ENCODE measurements around the gene GCNT2.

GCNT2 gene

DNA sequence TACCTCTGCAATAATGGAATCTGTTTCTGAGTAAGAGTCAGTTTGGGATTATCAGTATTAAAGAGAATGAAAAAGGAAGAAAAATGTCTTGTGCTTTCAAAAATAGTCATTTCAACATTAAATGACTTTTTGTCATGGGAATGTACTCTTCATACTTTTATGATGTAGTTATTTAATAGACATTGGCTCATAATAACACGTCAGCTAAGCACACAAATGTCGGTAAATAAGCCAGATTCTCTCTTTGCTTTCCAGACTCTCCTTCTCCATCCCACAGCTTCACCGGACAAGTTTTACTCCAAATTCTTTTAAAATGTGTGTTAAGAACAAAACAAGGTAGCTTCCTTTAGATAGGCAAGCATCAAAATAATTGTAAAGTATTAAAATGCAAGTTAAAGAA is 97.3 kb downstream of the GCNT2 start:
- DNase-seq (ENCODE audit: low read depth in 2 of 2) = no peak
- TF ChIP-seq, protein P1, sequence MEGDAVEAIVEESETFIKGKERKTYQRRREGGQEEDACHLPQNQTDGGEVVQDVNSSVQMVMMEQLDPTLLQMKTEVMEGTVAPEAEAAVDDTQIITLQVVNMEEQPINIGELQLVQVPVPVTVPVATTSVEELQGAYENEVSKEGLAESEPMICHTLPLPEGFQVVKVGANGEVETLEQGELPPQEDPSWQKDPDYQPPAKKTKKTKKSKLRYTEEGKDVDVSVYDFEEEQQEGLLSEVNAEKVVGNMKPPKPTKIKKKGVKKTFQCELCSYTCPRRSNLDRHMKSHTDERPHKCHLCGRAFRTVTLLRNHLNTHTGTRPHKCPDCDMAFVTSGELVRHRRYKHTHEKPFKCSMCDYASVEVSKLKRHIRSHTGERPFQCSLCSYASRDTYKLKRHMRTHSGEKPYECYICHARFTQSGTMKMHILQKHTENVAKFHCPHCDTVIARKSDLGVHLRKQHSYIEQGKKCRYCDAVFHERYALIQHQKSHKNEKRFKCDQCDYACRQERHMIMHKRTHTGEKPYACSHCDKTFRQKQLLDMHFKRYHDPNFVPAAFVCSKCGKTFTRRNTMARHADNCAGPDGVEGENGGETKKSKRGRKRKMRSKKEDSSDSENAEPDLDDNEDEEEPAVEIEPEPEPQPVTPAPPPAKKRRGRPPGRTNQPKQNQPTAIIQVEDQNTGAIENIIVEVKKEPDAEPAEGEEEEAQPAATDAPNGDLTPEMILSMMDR (IDR thresholded peaks at IDR 0.05; ENCODE audit: low read depth, low read length) = no peak
- no peak overlapping the region for H3K4me3 ChIP-seq (replicated peaks in 1 of 2; ENCODE audit: low read depth in 2 of 2, low read length in 2 of 2)

DNA sequence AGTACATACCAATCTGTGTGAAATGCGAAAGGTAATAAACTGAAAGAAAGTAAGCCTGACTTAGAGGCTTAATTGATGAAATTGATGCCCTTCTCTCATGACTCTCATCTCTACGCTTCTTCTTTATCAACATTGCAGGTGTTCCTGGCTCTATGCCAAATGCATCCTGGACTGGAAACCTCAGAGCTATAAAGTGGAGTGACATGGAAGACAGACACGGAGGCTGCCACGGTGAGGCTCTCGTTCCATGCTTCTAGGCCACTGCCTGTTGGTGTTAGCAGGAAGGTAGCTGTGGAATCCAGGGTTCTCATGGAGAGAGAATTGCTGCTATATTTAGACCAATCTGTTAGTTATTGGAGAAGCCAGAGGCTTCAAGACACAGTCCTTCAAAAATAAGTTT is 100.1 kb downstream of the GCNT2 start:
- TF ChIP-seq, protein P1 (IDR thresholded peaks at IDR 0.05; ENCODE audit: low read depth, low read length) = no peak
- DNase-seq (ENCODE audit: low read depth in 2 of 2) = no peak
- no peak overlapping the region for H3K4me3 ChIP-seq (replicated peaks in 1 of 2; ENCODE audit: low read depth in 2 of 2, low read length in 2 of 2)

DNA sequence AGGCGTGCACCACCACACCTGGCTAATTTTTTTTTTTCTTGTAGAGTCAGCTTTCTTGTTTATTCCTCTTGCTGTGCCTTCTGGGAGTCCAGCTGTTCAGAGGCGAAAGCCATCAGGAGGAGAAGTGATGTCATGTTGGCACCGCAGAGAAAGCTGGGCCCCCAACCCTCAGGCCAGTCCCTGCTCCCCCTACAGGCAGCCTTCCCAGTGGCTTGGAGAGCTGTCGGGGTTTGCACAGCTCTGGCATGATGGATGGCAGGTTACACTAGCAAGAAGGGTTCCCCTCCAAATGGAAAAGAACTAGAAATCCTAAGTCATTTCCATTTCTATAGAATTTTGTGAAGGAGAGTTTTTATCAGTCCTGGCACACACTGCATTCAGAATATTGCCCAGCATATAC is 100.7 kb downstream of the GCNT2 start:
- H3K4me3 ChIP-seq (replicated peaks in 1 of 2; ENCODE audit: low read depth in 2 of 2, low read length in 2 of 2) = no peak overlapping the region
- no peak for DNase-seq (ENCODE audit: low read depth in 2 of 2)
- TF ChIP-seq, protein P1 (IDR thresholded peaks at IDR 0.05; ENCODE audit: low read depth, low read length) = no peak

DNA sequence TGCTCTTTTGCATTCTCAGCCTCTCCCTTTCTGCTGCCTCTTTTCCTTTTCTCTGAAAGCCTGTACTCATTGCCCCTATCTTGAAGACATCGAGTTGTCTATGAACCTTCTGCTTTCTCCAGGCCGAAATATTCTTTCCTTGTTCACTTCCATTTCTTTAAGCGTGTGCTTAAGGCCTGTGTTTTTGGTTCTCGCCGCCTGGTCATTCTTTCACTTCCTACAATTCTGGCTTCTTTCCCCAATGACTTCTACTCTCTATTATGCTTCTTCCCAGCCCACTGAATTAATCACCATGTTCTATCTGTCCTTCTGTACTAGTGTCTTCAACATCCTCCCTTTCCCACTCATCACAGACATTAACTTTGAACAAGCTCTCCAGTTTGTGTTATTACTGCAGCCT is 103.7 kb downstream of the GCNT2 start:
- TF ChIP-seq, protein P1 (IDR thresholded peaks at IDR 0.05; ENCODE audit: low read depth, low read length) = no peak
- no peak overlapping the region for H3K4me3 ChIP-seq (replicated peaks in 1 of 2; ENCODE audit: low read depth in 2 of 2, low read length in 2 of 2)
- no peak for DNase-seq (ENCODE audit: low read depth in 2 of 2)

DNA sequence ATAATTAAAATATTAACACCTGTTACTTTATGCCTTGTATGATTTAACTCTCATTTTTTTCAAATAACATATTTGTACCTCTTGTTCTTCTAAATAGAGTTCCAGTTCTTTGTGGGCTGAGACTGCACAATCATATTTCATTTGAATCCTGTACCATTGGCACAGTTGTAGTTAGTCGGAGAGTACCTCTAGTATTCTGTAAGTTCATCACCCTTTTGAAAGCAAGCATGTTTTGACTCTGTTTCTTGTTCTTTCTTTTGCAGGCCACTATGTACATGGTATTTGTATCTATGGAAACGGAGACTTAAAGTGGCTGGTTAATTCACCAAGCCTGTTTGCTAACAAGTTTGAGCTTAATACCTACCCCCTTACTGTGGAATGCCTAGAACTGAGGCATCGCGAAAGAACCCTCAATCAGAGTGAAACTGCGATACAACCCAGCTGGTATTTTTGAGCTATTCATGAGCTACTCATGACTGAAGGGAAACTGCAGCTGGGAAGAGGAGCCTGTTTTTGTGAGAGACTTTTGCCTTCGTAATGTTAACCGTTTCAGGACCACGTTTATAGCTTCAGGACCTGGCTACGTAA is 105.1 kb downstream of the GCNT2 start:
- no peak overlapping the region for H3K4me3 ChIP-seq (replicated peaks in 1 of 2; ENCODE audit: low read depth in 2 of 2, low read length in 2 of 2)
- TF ChIP-seq, protein P1 (IDR thresholded peaks at IDR 0.05; ENCODE audit: low read depth, low read length) = no peak
- DNase-seq (ENCODE audit: low read depth in 2 of 2) = no peak

DNA sequence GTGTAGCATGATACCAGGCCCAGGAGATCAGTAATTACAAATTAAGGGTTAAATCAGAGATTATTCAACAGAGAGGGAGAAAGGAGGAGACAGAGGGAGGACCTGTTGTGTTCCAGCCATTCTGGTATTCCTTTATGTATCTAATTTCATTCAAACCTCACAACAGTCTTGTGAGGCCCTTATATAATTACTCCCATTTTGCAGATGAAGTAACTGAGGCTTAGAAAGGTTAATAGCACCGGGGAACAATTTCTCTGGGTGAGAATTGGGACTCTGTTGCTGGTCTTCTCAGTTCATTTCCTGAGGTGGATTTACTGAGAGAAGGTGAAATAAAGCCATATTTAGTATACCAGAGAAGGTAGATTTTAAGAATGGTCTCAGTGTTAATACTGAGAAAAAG is 106.6 kb downstream of the GCNT2 start:
- TF ChIP-seq, protein P1 (IDR thresholded peaks at IDR 0.05; ENCODE audit: low read depth, low read length) = no peak
- no peak overlapping the region for H3K4me3 ChIP-seq (replicated peaks in 1 of 2; ENCODE audit: low read depth in 2 of 2, low read length in 2 of 2)
- no peak for DNase-seq (ENCODE audit: low read depth in 2 of 2)

DNA sequence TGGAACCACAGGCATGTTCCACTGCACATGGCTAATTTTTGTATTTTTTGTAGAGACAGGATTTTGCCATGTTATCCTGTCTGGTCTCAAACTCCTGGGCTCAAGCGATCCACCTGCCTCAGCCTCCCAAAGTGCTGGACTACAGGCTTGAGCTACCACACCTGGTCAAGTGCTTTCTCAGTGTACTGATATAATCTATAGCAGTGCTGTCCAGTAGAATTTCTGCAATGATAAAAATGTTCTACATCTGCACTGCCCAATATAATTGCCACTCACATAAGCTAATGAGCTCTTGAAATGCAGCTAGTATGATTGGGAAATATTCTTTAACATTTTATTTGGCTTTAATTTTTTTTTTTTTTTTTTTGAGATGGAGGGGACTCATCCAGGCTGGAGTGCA is 109.0 kb downstream of the GCNT2 start:
- no peak overlapping the region for H3K4me3 ChIP-seq (replicated peaks in 1 of 2; ENCODE audit: low read depth in 2 of 2, low read length in 2 of 2)
- TF ChIP-seq, protein P1 (IDR thresholded peaks at IDR 0.05; ENCODE audit: low read depth, low read length) = no peak
- no peak for DNase-seq (ENCODE audit: low read depth in 2 of 2)

Data from cardiac fibroblast (primary cell).